Measurements from ENCODE around the gene DZIP1L.
"Not testable (repeated sequence)": the region's sequence is repeated elsewhere in the genome, so short reads cannot be mapped to it uniquely, and the experiment has no call there.

DZIP1L gene

DNA sequence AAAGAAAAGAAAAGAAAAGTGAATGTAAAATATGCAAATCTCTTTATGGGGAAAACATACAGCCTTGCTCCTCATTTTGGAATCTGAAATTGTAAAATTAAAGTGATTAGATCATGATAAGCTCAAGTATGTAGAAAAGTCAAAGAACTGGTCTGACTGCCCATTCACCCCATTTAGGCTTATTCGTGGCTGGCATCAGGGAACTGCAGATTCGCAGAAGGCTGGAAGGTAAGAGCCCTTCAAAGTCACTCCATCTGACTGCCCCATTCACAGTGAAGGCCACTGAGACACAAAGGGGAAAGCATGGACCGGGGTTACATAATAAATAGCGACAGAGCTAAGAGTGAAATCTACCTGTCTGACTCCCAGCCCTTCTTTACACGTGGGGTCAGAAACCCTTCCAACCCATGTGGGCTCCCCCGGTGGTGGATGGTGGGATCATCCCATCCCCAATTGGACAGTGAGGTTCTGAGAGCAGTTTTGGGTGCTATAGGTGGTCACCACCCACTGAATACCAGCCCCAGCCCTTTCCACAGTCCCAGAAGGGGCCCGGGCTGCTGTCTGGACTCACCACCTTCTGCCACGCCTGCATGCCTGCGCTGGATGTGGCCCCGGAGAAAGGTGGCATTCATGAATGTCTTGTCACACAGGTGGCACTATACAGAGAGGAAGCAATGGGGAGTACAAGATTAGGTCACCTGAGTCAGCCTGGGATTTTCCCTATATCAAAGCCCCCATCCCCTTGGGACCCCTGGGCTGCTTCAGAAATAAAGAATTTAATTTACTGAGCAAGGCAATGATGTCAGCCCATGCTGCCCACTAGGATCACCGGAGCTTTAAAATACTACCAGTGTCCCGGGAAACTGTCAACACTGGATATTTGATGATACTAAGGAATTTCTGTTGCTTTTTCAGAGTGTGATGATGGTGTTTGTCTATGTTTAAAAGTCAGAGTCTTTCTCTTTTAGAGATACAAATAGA is 17.9 kb downstream of the DZIP1L start:
- Mint-ChIP-seq H3K36me3 (ENCODE audit: low read depth) (peaks cover 64% of the 10 kb centered on the region), H3K27ac (no peak overlapping the region), H3K9me3 (no peaks in the 10 kb centered on the region), H3K4me1 (ENCODE audit: low read depth) (no peaks in the 10 kb centered on the region), H3K27me3 (no peaks in the 10 kb centered on the region), H3K4me3 (no peak overlapping the region)
- intact Hi-C loops (cut with micrococcal nuclease) = no loop called here

DNA sequence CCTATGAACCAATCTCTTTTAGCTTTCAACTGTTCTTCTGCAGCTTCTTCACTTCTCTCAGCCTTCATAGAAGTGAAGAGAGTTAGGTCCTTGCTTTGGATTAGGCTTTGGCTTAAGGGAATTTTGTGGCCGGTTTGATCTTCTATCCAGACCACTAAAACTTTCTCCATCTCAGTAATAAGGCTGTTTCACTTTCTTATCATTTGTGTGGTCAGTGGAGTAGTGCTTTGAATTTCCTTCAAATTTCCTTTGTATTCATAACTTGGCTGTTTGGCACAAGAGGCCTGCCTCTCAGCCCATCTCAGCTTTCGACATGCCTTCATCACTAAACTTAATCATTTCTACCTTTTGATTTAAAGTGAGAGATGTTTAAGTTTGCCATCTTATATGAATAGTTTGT is 21.7 kb downstream of the DZIP1L start:
- H3K4me1 Mint-ChIP-seq (ENCODE audit: low read depth) = no peaks in the 10 kb centered on the region
- no peak overlapping the region for H3K4me3 Mint-ChIP-seq
- intact Hi-C loops (cut with micrococcal nuclease) = no loop called here
- H3K27me3 Mint-ChIP-seq = no peaks in the 10 kb centered on the region
- H3K36me3 Mint-ChIP-seq (ENCODE audit: low read depth) = peaks cover 60% of the 10 kb centered on the region
- no peaks in the 10 kb centered on the region for H3K9me3 Mint-ChIP-seq
- H3K27ac Mint-ChIP-seq = no peak overlapping the region

DNA sequence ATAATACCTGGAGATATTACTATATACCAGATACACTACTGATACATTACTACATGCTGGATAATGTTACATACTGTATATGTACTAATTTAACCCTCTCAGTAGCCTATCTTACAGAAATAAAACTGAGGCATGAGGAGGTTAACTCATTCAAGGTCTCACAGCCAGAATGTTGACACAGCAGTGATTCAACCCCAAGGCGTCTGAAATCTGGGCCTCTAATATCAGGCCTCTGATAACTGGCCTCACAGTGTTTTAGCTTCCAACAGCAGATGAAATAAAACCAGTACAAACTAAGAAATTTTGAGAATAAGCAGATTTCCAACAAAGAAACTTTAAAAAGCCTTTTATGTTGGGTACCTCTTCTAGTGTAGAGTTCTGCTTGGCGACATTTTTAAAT is 23.4 kb downstream of the DZIP1L start:
- H3K27ac Mint-ChIP-seq = no peak overlapping the region
- no peaks in the 10 kb centered on the region for H3K27me3 Mint-ChIP-seq
- H3K4me1 Mint-ChIP-seq (ENCODE audit: low read depth) = no peaks in the 10 kb centered on the region
- H3K9me3 Mint-ChIP-seq = no peaks in the 10 kb centered on the region
- H3K36me3 Mint-ChIP-seq (ENCODE audit: low read depth) = peaks cover 69% of the 10 kb centered on the region
- intact Hi-C loops (cut with micrococcal nuclease) = no loop called here
- H3K4me3 Mint-ChIP-seq = no peak overlapping the region

DNA sequence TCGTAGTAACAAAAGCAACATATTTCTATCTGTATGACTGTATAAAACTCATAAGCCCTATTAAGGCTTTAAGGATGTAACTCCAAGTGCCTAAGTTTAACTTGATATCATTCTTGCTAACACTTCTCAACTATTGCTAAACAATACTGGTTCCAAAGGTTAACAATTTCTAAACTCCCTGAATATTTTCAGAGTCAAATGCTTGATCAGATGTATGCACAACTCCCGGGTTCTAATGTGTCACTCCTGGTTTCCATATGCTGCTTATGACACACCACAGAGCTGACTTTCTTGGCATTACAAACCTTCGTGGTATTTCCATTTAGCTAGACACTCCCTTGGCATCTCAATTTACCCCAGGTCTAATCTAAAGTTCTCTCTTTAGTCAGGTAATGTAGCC is 26.3 kb downstream of the DZIP1L start:
- Mint-ChIP-seq H3K4me1 (ENCODE audit: low read depth) (no peaks in the 10 kb centered on the region), H3K36me3 (ENCODE audit: low read depth) (peaks cover 76% of the 10 kb centered on the region), H3K4me3 (no peak overlapping the region), H3K27me3 (no peaks in the 10 kb centered on the region), H3K27ac (no peak overlapping the region), H3K9me3 (no peaks in the 10 kb centered on the region)
- intact Hi-C loops (cut with micrococcal nuclease) = no loop called here

DNA sequence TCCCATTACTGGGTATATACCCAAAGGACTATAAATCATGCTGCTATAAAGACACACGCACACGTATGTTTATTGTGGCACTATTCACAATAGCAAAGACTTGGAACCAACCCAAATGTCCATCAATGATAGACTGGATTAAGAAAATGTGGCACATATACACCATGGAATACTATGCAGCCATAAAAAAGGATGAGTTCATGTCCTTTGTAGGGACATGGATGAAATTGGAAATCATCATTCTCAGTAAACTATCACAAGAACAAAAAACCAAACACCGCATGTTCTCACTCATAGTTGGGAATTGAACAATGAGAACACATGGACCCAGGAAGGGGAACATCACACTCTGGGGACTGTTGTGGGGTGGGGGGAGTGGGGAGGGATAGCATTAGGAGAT is 29.7 kb downstream of the DZIP1L start:
- H3K27me3 Mint-ChIP-seq; H3K4me3 Mint-ChIP-seq; H3K4me1 Mint-ChIP-seq (ENCODE audit: low read depth); intact Hi-C loops (cut with micrococcal nuclease); H3K27ac Mint-ChIP-seq; H3K9me3 Mint-ChIP-seq: not testable (repeated sequence)
- H3K36me3 Mint-ChIP-seq (ENCODE audit: low read depth) = peaks cover 84% of the 10 kb centered on the region

DNA sequence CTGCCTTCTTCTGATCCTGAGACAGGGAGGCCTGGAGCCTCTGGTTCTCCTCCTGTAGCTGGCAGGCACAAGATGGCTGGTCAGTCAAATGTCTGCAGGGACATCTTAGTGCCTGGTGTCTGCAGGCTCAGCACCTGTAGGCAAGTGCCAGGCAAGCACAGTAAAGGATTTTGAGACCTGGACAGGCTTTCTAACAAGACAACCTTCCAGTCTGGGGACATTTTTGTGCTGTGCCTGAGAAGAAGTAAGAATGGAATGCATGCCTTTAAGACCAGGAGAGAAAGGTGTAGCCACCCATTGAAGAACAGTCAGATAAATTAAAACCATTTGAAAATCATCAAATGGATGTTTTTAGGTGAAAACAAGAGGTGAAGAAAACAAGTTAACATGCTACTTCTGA is 31.2 kb downstream of the DZIP1L start:
- H3K27ac Mint-ChIP-seq = no peak overlapping the region
- H3K9me3 Mint-ChIP-seq = no peaks in the 10 kb centered on the region
- no peak overlapping the region for H3K4me3 Mint-ChIP-seq
- intact Hi-C loops (cut with micrococcal nuclease) = no loop called here
- H3K36me3 Mint-ChIP-seq (ENCODE audit: low read depth) = peaks cover 87% of the 10 kb centered on the region
- H3K27me3 Mint-ChIP-seq = no peaks in the 10 kb centered on the region
- peaks cover 14% of the 10 kb centered on the region for H3K4me1 Mint-ChIP-seq (ENCODE audit: low read depth)

DNA sequence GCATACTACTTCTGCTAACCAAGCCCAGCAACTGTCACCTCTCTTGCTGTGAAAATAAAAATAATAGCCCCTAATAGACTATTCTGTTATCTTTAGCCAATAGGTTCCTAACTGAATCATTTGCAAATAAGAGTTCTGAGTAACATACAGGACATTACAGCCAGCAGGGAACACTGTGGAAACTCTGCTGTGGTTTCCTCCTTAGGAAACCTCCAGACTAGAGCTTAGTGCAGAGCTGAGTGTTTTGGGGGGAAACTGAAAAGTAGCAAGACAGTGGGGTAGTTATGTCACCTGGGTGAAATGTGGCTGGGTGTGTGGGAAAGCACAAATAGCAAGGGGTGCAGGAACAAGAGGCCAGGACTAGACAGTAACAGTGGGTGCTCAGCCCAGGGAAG is 32.4 kb downstream of the DZIP1L start:
- Mint-ChIP-seq H3K36me3 (ENCODE audit: low read depth) (peaks cover 83% of the 10 kb centered on the region), H3K4me3 (no peak overlapping the region), H3K27me3 (no peaks in the 10 kb centered on the region), H3K27ac (no peak overlapping the region), H3K9me3 (no peaks in the 10 kb centered on the region), H3K4me1 (ENCODE audit: low read depth) (peaks cover 21% of the 10 kb centered on the region)
- intact Hi-C loops (cut with micrococcal nuclease) = no loop called here

DNA sequence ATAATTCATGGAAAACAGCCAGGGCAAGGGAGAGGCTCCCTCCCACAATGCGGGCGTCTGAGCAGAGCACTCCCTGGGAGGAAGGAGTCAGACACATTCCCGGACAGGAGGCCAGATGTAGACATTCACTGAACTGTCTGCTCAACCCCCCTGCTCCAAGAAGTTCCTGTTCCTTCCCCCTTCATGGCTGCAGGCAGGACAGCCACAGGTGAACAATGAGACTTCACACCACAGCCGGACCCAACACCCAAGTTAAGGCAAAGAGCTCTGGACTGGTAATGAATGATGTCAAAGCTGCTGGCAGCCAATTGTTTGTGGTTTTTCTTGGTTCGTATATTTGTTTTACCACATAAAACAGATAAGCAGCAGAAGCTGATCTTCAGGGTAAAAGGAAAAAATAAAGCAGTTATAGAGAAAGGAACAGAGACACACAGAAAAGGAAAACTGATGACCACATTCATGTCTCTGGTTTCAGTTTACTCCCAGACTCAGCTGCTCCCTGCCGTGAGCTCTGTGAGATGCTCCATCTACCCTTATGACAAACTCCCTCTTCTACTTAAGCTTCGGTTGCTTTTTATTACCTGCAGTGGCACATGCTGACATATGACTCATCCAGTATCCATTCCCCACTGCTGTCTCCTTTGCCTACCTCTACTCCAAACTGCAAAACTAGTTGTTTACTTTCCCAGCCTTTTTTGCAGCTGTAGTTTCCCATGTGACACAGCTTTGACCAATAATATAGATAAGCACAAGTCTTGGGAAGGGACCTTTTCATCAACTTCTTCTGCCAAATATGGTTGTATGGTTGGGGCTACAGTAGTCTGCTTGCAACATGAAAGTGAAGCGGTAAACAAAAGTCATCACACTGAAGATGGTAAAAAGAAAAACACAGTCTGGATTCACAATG is 33.1 kb downstream of the DZIP1L start:
- H3K36me3 Mint-ChIP-seq (ENCODE audit: low read depth) = peaks cover 83% of the 10 kb centered on the region
- peaks cover 21% of the 10 kb centered on the region for H3K4me1 Mint-ChIP-seq (ENCODE audit: low read depth)
- intact Hi-C loops (cut with micrococcal nuclease) = no loop called here
- no peaks in the 10 kb centered on the region for H3K9me3 Mint-ChIP-seq
- H3K27ac Mint-ChIP-seq = no peak overlapping the region
- H3K27me3 Mint-ChIP-seq = no peaks in the 10 kb centered on the region
- H3K4me3 Mint-ChIP-seq = no peak overlapping the region

DNA sequence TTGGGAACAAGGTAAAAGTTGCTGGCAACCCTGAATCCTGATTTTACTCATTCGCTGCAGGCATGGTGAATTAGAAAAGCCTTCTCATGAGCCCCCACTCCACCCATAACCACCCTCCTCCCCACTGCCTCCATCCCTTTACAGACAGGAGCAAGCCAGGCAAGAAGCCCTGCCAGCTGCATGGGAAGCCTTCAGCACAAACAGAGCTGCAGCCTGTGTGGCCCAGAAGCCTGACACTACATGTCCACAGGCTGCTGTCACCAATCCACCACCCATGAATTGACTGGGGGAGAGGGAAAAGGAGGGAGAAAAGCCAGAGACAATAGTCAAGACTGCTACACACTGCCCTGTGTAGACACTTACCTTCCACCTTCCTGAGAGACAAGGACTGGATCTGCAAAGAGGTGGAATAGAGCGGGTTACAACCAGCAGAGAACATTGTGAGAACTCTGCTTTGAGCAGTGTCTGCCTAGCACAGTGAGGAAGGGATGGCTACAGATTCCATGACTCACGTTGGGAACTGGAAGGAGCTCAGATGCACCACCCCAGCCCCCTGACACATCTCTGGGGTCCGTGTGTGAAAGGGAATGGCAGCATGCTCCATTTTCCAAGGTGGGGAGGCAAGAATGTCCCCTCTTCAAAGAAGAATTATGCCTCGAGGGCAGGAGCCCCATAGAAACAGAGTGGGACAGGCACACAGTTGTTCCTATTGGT is 33.9 kb downstream of the DZIP1L start:
- H3K4me3 Mint-ChIP-seq = no peak overlapping the region

DNA sequence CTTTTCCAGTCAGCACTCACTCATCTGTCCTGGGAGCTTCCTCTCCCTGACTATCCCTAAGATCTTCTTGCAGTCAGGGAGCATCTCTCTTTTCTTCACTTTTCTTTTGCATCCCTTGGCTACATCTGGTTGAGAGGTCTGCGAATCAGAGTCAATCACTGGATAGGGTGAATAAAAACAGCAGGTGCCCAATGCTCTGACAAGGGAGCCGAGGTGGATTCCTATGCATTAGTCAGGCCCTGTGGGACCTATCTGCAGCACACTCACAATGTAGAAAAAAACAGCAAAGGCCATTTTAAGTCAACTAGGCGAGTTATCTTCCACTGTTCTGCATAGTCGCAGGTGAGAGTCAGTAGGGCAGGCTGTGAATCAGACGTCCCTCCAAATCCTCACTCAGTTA is 35.5 kb downstream of the DZIP1L start:
- no peaks in the 10 kb centered on the region for H3K9me3 Mint-ChIP-seq
- no peaks in the 10 kb centered on the region for H3K27me3 Mint-ChIP-seq
- H3K4me1 Mint-ChIP-seq (ENCODE audit: low read depth) = peaks cover 21% of the 10 kb centered on the region
- no peak overlapping the region for H3K4me3 Mint-ChIP-seq
- no peak overlapping the region for H3K27ac Mint-ChIP-seq
- H3K36me3 Mint-ChIP-seq (ENCODE audit: low read depth) = peaks cover 89% of the 10 kb centered on the region
- intact Hi-C loops (cut with micrococcal nuclease) = no loop called here

More for the DNA sequence above, 33.9 kb downstream of the DZIP1L start:
- Mint-ChIP-seq H3K9me3 (no peaks in the 10 kb centered on the region), H3K36me3 (ENCODE audit: low read depth) (peaks cover 81% of the 10 kb centered on the region), H3K27ac (no peak overlapping the region), H3K4me1 (ENCODE audit: low read depth) (peaks cover 21% of the 10 kb centered on the region), H3K27me3 (no peaks in the 10 kb centered on the region)
- intact Hi-C loops (cut with micrococcal nuclease) = no loop called here

DNA sequence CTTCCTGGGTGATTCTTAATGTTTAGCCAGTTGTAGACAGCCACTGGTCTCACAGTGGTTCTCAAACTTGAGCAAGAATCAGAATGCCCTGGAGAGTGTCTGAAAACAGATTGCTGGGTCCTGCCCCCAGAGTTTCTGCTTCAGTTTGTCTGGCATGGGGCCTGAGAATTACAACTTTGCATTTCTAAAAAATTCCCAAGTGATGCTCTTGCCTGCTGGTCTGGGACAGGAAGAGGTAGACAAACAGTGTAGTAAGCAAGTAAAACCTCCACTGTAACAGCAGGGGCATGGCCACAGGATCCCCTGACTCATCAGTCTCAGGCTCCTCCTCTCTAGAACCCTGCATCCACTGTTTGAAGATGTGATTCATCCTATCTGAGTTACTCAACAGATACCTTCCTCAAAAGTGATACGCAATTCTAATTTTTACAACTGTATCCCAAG is 36.5 kb downstream of the DZIP1L start:
- no peak overlapping the region for H3K27ac Mint-ChIP-seq
- H3K27me3 Mint-ChIP-seq = no peaks in the 10 kb centered on the region
- intact Hi-C loops (cut with micrococcal nuclease) = no loop called here
- H3K9me3 Mint-ChIP-seq = no peaks in the 10 kb centered on the region
- H3K4me1 Mint-ChIP-seq (ENCODE audit: low read depth) = peaks cover 21% of the 10 kb centered on the region
- peaks cover 89% of the 10 kb centered on the region for H3K36me3 Mint-ChIP-seq (ENCODE audit: low read depth)
- no peak overlapping the region for H3K4me3 Mint-ChIP-seq

DNA sequence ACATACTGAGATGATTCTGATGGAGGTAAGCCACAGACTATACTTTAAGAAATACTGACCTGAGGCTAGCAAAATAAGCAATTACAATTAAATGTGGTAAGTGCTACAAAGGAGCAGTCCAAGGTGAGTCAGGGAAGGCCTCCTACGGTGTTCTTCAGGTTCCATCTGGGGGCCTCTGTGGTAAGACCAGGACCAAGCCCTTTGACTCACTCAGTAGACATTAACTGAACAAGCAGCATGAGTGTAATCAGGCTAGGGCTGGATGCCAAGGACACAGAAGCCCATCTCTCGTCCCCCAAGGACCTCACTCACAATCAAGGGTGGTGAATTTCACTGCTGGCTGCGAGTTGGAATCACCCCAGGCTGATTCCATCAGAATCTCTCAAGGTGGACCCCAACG is 37.3 kb downstream of the DZIP1L start:
- H3K4me1 Mint-ChIP-seq (ENCODE audit: low read depth) = peaks cover 17% of the 10 kb centered on the region
- H3K9me3 Mint-ChIP-seq = no peaks in the 10 kb centered on the region
- intact Hi-C loops (cut with micrococcal nuclease) = no loop called here
- H3K36me3 Mint-ChIP-seq (ENCODE audit: low read depth) = peaks cover 89% of the 10 kb centered on the region
- H3K27ac Mint-ChIP-seq = no peak overlapping the region
- H3K27me3 Mint-ChIP-seq = no peaks in the 10 kb centered on the region
- no peak overlapping the region for H3K4me3 Mint-ChIP-seq

DNA sequence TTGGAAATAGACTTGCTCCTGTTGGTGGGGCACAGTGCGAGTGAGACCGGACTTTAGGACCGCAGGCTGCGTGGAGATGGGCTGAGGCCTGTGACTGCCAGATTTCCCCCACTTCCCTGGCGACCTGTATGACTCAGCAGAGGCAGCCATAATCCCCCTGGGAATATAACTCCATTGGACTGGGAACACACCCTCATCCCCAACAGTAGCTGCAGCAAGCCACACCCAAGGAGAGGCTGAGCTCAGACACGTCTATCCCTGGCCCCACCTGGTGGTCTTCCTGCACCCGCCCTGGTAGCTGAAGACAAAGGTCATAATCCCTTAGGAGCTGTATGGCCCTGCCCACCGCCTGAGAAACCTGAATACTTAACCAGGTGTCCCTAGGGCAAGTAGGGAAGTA is 42.6 kb downstream of the DZIP1L start:
- intact Hi-C loops (cut with micrococcal nuclease) = no loop called here

More for the DNA sequence above, 42.6 kb downstream of the DZIP1L start:
- Mint-ChIP-seq H3K4me1 (ENCODE audit: low read depth) (peaks cover 10% of the 10 kb centered on the region), H3K4me3 (no peak overlapping the region), H3K27ac (no peak overlapping the region), H3K9me3 (no peaks in the 10 kb centered on the region), H3K36me3 (ENCODE audit: low read depth) (peaks cover 94% of the 10 kb centered on the region), H3K27me3 (no peaks in the 10 kb centered on the region)
